GM12873 (cell line): Measurements from ENCODE around the gene GBP3.

Experiments
- TF ChIP-seq, protein P1 (sequence below): IDR thresholded peaks from 2 replicates; pipeline ENCODE4 v1.5.1; 2012; ENCODE audit warnings: low read depth, mild to moderate bottlenecking, moderate library complexity, low read length, control low read depth; ENCODE audit not compliant: insufficient read depth; ENCODE audit errors: missing control alignments

The GBP3 gene

DNA sequence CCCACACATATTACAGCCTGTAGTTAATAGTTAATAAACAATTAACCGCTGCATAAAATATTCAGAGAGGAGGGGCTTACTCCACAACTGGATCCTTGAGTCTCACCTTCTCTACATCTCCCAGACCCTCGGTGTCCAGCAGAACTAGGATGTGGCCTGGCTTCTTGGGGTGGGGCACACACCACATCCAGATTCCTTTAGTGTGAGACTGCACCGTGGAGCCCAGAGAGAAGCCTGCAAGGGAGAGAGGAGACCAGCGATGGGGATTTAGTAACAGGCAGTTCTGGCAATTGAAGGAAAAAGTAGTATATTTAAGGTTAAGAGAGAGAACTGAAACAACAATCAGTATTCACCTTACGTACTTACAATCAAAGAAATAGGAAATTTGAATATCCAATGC, 37.4 kb upstream of the GBP3 start:
- TF ChIP-seq, protein P1, sequence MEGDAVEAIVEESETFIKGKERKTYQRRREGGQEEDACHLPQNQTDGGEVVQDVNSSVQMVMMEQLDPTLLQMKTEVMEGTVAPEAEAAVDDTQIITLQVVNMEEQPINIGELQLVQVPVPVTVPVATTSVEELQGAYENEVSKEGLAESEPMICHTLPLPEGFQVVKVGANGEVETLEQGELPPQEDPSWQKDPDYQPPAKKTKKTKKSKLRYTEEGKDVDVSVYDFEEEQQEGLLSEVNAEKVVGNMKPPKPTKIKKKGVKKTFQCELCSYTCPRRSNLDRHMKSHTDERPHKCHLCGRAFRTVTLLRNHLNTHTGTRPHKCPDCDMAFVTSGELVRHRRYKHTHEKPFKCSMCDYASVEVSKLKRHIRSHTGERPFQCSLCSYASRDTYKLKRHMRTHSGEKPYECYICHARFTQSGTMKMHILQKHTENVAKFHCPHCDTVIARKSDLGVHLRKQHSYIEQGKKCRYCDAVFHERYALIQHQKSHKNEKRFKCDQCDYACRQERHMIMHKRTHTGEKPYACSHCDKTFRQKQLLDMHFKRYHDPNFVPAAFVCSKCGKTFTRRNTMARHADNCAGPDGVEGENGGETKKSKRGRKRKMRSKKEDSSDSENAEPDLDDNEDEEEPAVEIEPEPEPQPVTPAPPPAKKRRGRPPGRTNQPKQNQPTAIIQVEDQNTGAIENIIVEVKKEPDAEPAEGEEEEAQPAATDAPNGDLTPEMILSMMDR: no peak

GRCh38 chr1:89051955-89052312, 29.3 kb upstream of the GBP3 start:
- TF ChIP-seq, protein P1: no peak

DNA sequence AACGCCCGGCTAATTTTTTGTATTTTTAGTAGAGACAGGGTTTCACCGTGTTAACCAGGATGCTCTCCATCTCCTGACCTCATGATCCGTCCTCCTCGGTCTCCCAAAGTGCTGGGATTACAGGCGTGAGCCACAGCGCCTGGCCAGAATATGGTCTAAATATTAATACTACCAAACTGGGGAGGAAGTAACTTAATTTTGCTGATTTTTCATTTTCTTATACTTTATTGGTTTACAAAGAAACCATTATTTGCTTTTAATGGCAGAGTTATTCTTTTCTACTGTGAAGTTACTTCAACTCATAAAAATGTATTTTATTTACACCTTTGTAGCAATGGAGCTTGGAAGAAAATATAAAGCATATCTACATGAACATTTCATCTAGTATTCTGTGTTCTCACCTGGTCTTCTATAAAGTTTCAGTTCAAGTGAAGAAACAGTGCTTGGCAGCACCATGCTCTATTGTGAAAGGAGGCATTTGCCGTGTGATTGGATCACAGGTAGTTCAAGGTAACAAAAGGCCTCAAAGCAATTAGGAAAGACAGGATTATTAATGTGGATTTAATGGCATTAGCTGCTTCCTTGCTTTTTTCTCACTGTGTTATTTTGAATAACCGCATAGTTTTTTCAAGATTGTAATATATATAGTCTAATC, 28.8 kb upstream of the GBP3 start:
- TF ChIP-seq, protein P1: no peak

DNA sequence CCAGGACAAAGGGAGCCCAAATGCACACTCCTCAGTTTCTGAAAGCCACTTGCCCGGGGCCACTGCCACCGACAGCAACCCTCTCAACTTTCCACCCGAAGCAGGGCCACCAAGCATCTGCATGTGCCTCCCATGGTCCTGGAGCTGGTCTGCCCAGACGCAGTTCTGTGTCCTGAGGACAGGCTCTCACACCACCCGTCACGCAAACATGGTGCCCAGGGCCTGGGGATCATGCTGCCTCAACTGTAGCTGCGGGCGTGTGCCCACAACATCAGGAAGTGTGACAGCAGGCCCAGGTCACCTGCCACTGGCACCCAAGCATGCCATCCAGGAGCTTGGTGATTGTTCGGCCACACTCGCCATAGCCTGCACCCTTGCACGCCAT, 28.0 kb upstream of the GBP3 start:
- TF ChIP-seq, protein P1: no peak

- TF ChIP-seq, protein P1: no peak
Measured at GRCh38 chr1:89047734-89048133, 25.1 kb upstream of the GBP3 start.

- TF ChIP-seq, protein P1: peak; percentile 15
Measured at GRCh38 chr1:89046318-89047183, 23.9 kb upstream of the GBP3 start.

- TF ChIP-seq, protein P1: no peak
Measured at GRCh38 chr1:89044970-89045721, 22.5 kb upstream of the GBP3 start.
